ENCODE data around the gene AHNAK2. TPM values are rescaled to one million over a fixed set of nuclear protein-coding genes. Genes with fewer than 3 reads are reported as not detected.

AHNAK2 gene
- total RNA-seq, 4 donors from 2014 or later, result 44.9 to 175 (median 71.7) TPM

DNA sequence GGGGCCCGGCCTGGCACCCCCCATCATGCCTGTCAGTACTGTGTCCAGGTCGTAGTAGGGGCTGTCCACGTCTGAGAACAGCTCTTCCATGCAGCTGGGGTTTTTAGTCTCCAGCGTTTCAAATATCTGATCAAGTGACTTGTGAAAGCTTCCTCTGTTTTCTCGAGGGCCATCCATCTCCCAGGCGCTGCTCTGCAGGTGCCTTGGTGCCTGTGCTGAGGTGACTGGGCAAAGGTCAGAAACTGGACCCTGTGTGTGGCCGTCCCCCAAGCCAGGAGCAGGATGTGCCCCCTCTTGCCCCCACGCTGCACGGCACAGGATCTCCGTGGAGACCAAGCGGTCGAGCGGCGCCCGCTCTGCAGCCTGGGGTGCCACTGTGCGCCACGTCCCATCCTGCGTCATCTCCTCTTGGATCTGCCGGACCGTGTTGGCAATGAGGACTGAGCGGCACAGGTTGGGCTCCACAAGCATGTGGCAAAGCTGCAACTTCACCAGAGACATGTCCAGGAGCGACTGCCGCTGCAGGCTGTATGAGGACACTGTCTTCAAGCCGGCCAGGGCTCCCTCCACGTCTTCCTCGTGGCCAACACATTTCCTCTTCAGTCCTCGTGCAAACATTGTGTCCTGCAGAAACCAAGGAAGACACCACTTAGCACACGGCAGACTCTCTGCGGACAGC, 33.3 kb upstream of the AHNAK2 start:
- intact Hi-C loops (cut with DNase I; ENCODE audit: low total_unique reads), result no loop called here
- H3K27ac ChIP-seq, result no peak overlapping the region
- no peaks in the 10 kb centered on the region for H3K36me3 ChIP-seq
- H3K9me3 ChIP-seq, result no peaks in the 10 kb centered on the region
- H3K27me3 ChIP-seq, result no peaks in the 10 kb centered on the region
- H3K4me1 ChIP-seq, result no peaks in the 10 kb centered on the region
- H3K4me3 ChIP-seq, result no peak overlapping the region
- DNase-seq, result no peak
- TF ChIP-seq, protein P1, sequence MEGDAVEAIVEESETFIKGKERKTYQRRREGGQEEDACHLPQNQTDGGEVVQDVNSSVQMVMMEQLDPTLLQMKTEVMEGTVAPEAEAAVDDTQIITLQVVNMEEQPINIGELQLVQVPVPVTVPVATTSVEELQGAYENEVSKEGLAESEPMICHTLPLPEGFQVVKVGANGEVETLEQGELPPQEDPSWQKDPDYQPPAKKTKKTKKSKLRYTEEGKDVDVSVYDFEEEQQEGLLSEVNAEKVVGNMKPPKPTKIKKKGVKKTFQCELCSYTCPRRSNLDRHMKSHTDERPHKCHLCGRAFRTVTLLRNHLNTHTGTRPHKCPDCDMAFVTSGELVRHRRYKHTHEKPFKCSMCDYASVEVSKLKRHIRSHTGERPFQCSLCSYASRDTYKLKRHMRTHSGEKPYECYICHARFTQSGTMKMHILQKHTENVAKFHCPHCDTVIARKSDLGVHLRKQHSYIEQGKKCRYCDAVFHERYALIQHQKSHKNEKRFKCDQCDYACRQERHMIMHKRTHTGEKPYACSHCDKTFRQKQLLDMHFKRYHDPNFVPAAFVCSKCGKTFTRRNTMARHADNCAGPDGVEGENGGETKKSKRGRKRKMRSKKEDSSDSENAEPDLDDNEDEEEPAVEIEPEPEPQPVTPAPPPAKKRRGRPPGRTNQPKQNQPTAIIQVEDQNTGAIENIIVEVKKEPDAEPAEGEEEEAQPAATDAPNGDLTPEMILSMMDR (IDR thresholded peaks at IDR 0.05), result no peak
- TF ChIP-seq POLR2A (IDR thresholded peaks at IDR 0.05), result no peak

DNA sequence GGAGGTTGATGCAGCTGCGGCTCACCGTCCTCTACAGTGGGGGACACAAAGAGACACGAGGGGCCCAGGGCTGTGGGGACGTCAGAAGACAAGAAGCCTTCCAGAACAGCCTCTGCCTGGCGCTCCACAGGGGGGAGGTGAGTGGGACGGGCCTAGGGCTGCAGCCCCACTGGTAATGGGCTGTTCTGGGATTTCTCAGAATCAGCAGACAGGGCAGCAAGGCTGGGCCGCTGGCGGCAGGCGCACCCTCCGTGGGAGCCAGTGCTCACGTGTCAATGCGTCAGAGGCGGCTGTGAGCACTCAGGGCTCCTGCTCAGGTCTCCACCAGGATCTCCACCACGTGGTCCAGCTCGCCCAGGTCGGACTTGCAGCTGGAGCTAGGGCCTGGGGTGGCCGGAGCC, 32.7 kb upstream of the AHNAK2 start:
- Histone ChIP-seq H3K27me3 (no peaks in the 10 kb centered on the region), H3K27ac (no peak overlapping the region), H3K36me3 (no peaks in the 10 kb centered on the region), H3K4me3 (no peak overlapping the region), H3K9me3 (no peaks in the 10 kb centered on the region), H3K4me1 (no peaks in the 10 kb centered on the region)
- TF ChIP-seq POLR2A (IDR thresholded peaks at IDR 0.05), result no peak
- intact Hi-C loops (cut with DNase I; ENCODE audit: low total_unique reads), result no loop called here
- DNase-seq, result peak; percentile 53 to 67

DNA sequence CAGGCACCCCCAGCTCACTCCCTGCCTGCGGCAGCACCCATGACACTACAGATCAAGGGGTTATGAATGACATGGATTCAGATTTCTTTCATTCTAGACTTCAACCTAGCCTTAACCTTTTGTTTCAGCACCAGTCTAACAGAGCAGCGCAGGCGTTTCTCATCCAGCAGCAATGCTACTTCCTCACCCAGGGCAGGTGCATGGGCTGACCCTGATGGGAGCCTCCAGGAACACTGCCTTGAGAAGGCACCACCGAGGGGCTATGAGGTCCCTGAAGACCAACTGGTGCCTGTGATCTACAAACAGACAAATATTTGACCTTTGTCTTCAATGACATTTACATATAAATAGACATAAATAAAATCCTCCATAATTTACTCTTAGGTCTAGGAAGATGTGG, 31.9 kb upstream of the AHNAK2 start:
- H3K27ac ChIP-seq, result no peak overlapping the region
- TF ChIP-seq, protein P1 (IDR thresholded peaks at IDR 0.05), result no peak
- no peak for TF ChIP-seq POLR2A (IDR thresholded peaks at IDR 0.05)
- no peaks in the 10 kb centered on the region for H3K36me3 ChIP-seq
- no peak overlapping the region for H3K4me3 ChIP-seq
- no peaks in the 10 kb centered on the region for H3K9me3 ChIP-seq
- intact Hi-C loops (cut with DNase I; ENCODE audit: low total_unique reads), result no loop called here
- DNase-seq, result no peak
- H3K27me3 ChIP-seq, result no peaks in the 10 kb centered on the region
- no peaks in the 10 kb centered on the region for H3K4me1 ChIP-seq

DNA sequence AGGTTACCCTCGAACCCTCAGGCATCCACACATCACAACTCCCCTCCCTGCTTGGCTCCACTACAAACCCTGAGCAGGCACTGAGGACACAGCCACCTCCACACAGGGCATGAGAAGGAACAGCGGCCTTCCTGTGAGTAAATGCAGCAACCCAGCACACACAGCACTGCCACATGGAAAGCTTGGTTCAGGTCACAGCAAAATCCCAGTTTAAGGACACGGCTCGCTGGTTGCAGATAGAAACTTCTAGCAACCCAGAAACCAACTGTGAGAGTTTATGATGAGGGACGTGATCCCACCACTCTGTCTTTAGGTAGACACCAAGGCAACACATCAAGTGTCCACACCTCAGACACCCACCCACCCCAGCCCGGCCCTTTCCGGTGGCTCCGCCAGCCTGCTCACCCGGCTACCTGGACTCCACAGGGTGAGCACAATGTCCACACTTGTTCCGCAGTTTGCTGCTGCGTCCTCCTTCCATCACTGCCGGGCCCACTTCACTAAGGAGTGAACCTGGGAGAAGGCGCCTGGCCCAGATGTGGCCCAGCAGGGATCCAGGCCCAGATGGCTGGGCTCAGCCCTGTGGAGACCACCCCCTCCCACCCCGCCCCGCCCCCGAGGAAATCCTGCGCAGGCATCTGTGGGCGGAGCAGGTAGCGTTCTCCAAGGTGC, 29.6 kb upstream of the AHNAK2 start:
- H3K27ac ChIP-seq, result no peak overlapping the region
- no peaks in the 10 kb centered on the region for H3K9me3 ChIP-seq
- H3K4me1 ChIP-seq, result no peaks in the 10 kb centered on the region
- H3K27me3 ChIP-seq, result no peaks in the 10 kb centered on the region
- intact Hi-C loops (cut with DNase I; ENCODE audit: low total_unique reads), result no loop called here
- TF ChIP-seq, protein P1 (IDR thresholded peaks at IDR 0.05), result no peak
- TF ChIP-seq POLR2A (IDR thresholded peaks at IDR 0.05), result no peak
- no peaks in the 10 kb centered on the region for H3K36me3 ChIP-seq
- H3K4me3 ChIP-seq, result no peak overlapping the region
- DNase-seq, result no peak

DNA sequence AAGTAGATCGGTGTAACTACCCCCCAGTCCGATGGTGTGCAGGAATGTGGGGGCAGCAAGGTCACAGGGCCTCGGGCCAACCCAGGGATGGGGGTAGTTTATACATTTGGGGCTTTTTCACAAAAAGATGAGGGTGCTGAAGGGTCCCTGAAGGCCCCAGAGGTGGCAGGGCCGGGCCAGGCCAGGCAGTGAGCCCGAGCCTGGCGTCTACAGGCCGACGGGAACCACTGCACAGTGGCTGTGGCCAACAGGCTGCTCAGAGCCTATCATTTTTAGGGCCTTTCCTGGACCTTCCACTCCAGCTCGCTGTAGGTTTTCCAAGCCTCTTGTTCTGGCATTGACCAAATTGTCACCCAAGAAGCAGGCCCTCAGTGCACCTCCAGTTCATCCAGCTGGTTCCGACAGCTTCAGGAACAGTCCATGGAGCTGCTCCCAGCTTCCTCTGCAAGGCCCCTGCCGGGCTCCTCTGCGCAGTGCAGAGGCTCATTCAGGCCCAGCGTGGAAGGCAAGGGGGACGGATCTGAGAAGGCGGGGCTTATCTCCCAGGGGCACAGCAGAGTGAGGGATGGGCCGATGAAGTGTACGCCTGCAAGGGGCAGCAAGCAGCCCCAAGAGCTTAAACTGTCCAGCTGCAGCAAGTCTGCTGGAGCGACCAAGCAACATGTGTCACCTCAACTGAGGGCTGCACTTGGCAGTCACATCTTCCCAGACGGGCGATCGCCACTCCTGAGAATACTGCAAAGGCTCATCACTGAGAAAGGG, 28.8 kb upstream of the AHNAK2 start:
- no peak overlapping the region for H3K4me3 ChIP-seq
- H3K9me3 ChIP-seq, result no peaks in the 10 kb centered on the region
- intact Hi-C loops (cut with DNase I; ENCODE audit: low total_unique reads), result no loop called here
- no peak for DNase-seq
- no peaks in the 10 kb centered on the region for H3K4me1 ChIP-seq
- no peaks in the 10 kb centered on the region for H3K36me3 ChIP-seq
- no peak overlapping the region for H3K27ac ChIP-seq
- no peak for TF ChIP-seq POLR2A (IDR thresholded peaks at IDR 0.05)
- TF ChIP-seq, protein P1 (IDR thresholded peaks at IDR 0.05), result no peak
- H3K27me3 ChIP-seq, result no peaks in the 10 kb centered on the region
